Mesenchymal stem cell (in vitro differentiated cells and primary cell): ENCODE results near the gene FAM169A.
"Not testable (repeated sequence)": the region's sequence is repeated elsewhere in the genome, so short reads cannot be mapped to it uniquely, and the experiment has no call there.

ENCODE experiments used
- DNase-seq: peaks from one replicate; pipeline ENCODE4 v3.0.0-alpha.2; 2013
- H2AFZ ChIP-seq: one replicate; pipeline ENCODE4 v1.6.1; 2013; ENCODE audit warnings: low read depth, mild to moderate bottlenecking, control low read depth, inconsistent platforms, low read length, moderate library complexity
- H2AK5ac ChIP-seq: 2 replicates; pipeline ENCODE4 v1.6.1; 2013; ENCODE audit warnings: low read length, moderate library complexity, mild to moderate bottlenecking, inconsistent platforms; ENCODE audit not compliant: severe bottlenecking
- H2BK120ac ChIP-seq: one replicate; pipeline ENCODE4 v1.6.1; 2013; ENCODE audit warnings: low read depth, mild to moderate bottlenecking, inconsistent platforms, low read length, moderate library complexity
- H2BK12ac ChIP-seq, 2 experiments: one replicate each; pipeline ENCODE4 v1.6.1; 2013; ENCODE audit warnings: inconsistent platforms in 2 of 2, low read length in 2 of 2, mild to moderate bottlenecking in 2 of 2, moderate library complexity in 2 of 2, control low read depth in 1 of 2
- H2BK15ac ChIP-seq: one replicate; pipeline ENCODE4 v1.6.1; 2013; ENCODE audit warnings: mild to moderate bottlenecking, low read depth, inconsistent platforms; ENCODE audit not compliant: poor library complexity, severe bottlenecking
- H2BK5ac ChIP-seq: 2 replicates; pipeline ENCODE4 v1.6.1; 2013; ENCODE audit warnings: low read depth, mild to moderate bottlenecking, low read length, control low read depth, inconsistent platforms; ENCODE audit not compliant: poor library complexity, severe bottlenecking
- H3K14ac ChIP-seq, 2 experiments: one replicate each; pipeline ENCODE4 v1.6.1; 2013; ENCODE audit warnings: inconsistent platforms in 2 of 2, low read length in 2 of 2, control low read depth in 1 of 2, mild to moderate bottlenecking in 1 of 2, moderate library complexity in 1 of 2
- H3K18ac ChIP-seq, 2 experiments: one replicate each; pipeline ENCODE4 v1.6.1; 2013; ENCODE audit warnings: inconsistent platforms in 2 of 2, low read length in 2 of 2, control low read depth in 1 of 2, low read depth in 1 of 2, mild to moderate bottlenecking in 1 of 2
- H3K23ac ChIP-seq, 2 experiments: one replicate each; pipeline ENCODE4 v1.6.1; 2013; ENCODE audit warnings: inconsistent platforms in 2 of 2, low read length in 2 of 2, mild to moderate bottlenecking in 2 of 2, moderate library complexity in 2 of 2, control low read depth in 1 of 2
- H3K27ac ChIP-seq: 2 replicates; pipeline ENCODE4 v1.5.1; 2013; ENCODE audit warnings: mild to moderate bottlenecking, moderate library complexity, low read length, control low read depth, inconsistent platforms; ENCODE audit not compliant: poor library complexity, severe bottlenecking
- H3K27me3 ChIP-seq, 2 experiments: 2 replicates each; pipeline versions ENCODE4 v1.6.1 to v1.7.0; 2013; ENCODE audit warnings: low read length in 2 of 2, mild to moderate bottlenecking in 2 of 2, moderate library complexity in 2 of 2, control low read depth in 1 of 2, inconsistent platforms in 1 of 2; ENCODE audit not compliant: control insufficient read depth in 1 of 2, insufficient read depth in 1 of 2
- H3K36me3 ChIP-seq, 2 experiments: 2 replicates each; pipeline versions ENCODE4 v1.6.1 to v1.7.0; 2013; ENCODE audit warnings: low read length in 2 of 2, control low read depth in 1 of 2, inconsistent platforms in 1 of 2, low read depth in 1 of 2, mild to moderate bottlenecking in 1 of 2; ENCODE audit not compliant: insufficient read depth in 2 of 2, control insufficient read depth in 1 of 2
- H3K4ac ChIP-seq, 2 experiments: one replicate each; pipeline ENCODE4 v1.6.1; 2013; ENCODE audit warnings: inconsistent platforms in 2 of 2, low read length in 2 of 2, mild to moderate bottlenecking in 2 of 2, moderate library complexity in 2 of 2, control low read depth in 1 of 2, low read depth in 1 of 2
- H3K4me1 ChIP-seq: 2 replicates; pipeline ENCODE4 v1.6.1; 2013; ENCODE audit warnings: low read depth, low read length, control low read depth; ENCODE audit not compliant: control insufficient read depth, insufficient read depth
- H3K4me2 ChIP-seq: 2 replicates; pipeline ENCODE4 v1.6.1; 2013; ENCODE audit warnings: low read length, mild to moderate bottlenecking, inconsistent platforms; ENCODE audit not compliant: poor library complexity, severe bottlenecking
- H3K4me3 ChIP-seq, 2 experiments: 2 replicates each; pipeline versions ENCODE4 v1.5.1 to v1.7.0; 2013; ENCODE audit warnings: low read length in 2 of 2, mild to moderate bottlenecking in 2 of 2, control low read depth in 1 of 2, low read depth in 1 of 2; ENCODE audit not compliant: insufficient read depth in 1 of 2
- H3K79me1 ChIP-seq: replicated peaks from 2 replicates; pipeline ENCODE4 v1.6.1; 2013; ENCODE audit warnings: mild to moderate bottlenecking, control low read depth, low read length, inconsistent platforms; ENCODE audit not compliant: poor library complexity, severe bottlenecking
- H3K9ac ChIP-seq: 2 replicates; pipeline ENCODE4 v1.7.0; 2013; ENCODE audit warnings: mild to moderate bottlenecking, low read length, moderate library complexity
- H3K9me3 ChIP-seq: 2 replicates; pipeline ENCODE4 v1.7.0; 2013; ENCODE audit warnings: mild to moderate bottlenecking, low read length; ENCODE audit not compliant: control insufficient read depth
- H4K8ac ChIP-seq: one replicate; pipeline ENCODE4 v1.6.1; 2013; ENCODE audit warnings: inconsistent platforms, mild to moderate bottlenecking, low read length, moderate library complexity
- H4K91ac ChIP-seq: one replicate; pipeline ENCODE4 v1.6.1; 2013; ENCODE audit warnings: mild to moderate bottlenecking, low read length, inconsistent platforms
- WGBS: methylation state at CpG from one replicate; pipeline ENCODE4 v1.1.7; 2013; ENCODE audit warnings: mixed read lengths; 5-methylcytosine and 5-hydroxymethylcytosine counted together

Gene FAM169A

GRCh38 chr5:74801197-74801596 lies 65.0 kb downstream of the FAM169A start:
- no peak for DNase-seq
- Histone ChIP-seq H2BK5ac (no peak overlapping the region), H3K18ac (no peak overlapping the region), H3K9me3 (no peaks in the 10 kb centered on the region), H2AK5ac (no peak overlapping the region), H3K23ac (no peak overlapping the region), H2BK120ac (no peak overlapping the region), H3K36me3 (no peaks in the 10 kb centered on the region), H3K4me3 (no peak overlapping the region), H3K9ac (no peak overlapping the region), H3K4me2 (no peak overlapping the region), H4K91ac (no peak overlapping the region), H3K79me1 (no peaks in the 10 kb centered on the region), H3K4me1 (peaks cover 2% of the 10 kb centered on the region), H3K27me3 (no peaks in the 10 kb centered on the region), H2AFZ (no peak overlapping the region), H2BK12ac (no peak overlapping the region), H3K14ac (no peak overlapping the region), H2BK15ac (no peak overlapping the region), H3K27ac (no peak overlapping the region), H4K8ac (no peak overlapping the region), H3K4ac (no peak overlapping the region)
- WGBS, result no CpG with 5 or more reads among the region's 3 CpGs

GRCh38 chr5:74798977-74799911 lies 66.9 kb downstream of the FAM169A start:
- Histone ChIP-seq H3K4me1 (peaks cover 2% of the 10 kb centered on the region), H2BK5ac (no peak overlapping the region), H2BK12ac (no peak overlapping the region), H2AK5ac (no peak overlapping the region), H4K8ac (no peak overlapping the region), H3K27me3 (no peaks in the 10 kb centered on the region), H3K9ac (no peak overlapping the region), H2BK15ac (no peak overlapping the region), H4K91ac (no peak overlapping the region), H3K36me3 (no peaks in the 10 kb centered on the region), H2AFZ (no peak overlapping the region), H3K4me2 (no peak overlapping the region), H3K23ac (no peak overlapping the region), H2BK120ac (no peak overlapping the region), H3K18ac (no peak overlapping the region), H3K4me3 (no peak overlapping the region), H3K27ac (no peak overlapping the region), H3K79me1 (no peaks in the 10 kb centered on the region), H3K4ac (no peak overlapping the region), H3K14ac (no peak overlapping the region), H3K9me3 (no peaks in the 10 kb centered on the region)
- DNase-seq, result no peak
- WGBS, result 86% methylated on average over 21 of the region's 21 CpGs

- WGBS, result 93% methylated on average over 2 of the region's 3 CpGs
- H3K4me2 ChIP-seq, result not testable (repeated sequence)
These were observed 74.5 kb downstream of the FAM169A start for GRCh38 chr5:74791669-74792068.

DNA sequence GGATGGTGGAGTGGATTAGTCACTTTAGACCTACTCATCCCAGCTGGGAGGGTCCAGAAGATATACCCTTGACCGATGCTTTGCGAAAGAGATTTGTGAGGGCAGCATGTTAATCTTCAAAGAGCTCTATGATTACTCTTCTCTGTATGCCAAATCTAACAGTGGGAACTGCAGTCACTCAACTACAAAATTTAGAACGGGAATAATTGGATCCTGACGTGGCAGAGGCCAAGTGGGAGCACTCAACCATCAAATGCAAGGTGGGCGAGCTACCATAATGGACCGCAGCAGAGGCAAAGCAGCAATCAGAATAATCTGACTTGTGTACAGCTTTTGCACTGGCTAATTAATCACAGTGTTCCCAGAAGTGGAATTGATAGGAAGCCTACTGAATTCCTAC lies 78.8 kb downstream of the FAM169A start:
- peaks cover 3% of the 10 kb centered on the region for H3K9me3 ChIP-seq
- H3K18ac ChIP-seq, result no peak overlapping the region
- DNase-seq, result no peak
- H2AK5ac ChIP-seq, result no peak overlapping the region
- no peak overlapping the region for H4K91ac ChIP-seq
- no peak overlapping the region for H2BK120ac ChIP-seq
- no peaks in the 10 kb centered on the region for H3K79me1 ChIP-seq
- H3K27me3 ChIP-seq, result no peaks in the 10 kb centered on the region
- H4K8ac ChIP-seq, result no peak overlapping the region
- WGBS, result 95% methylated on average over 6 of the region's 6 CpGs
- no peak overlapping the region for H3K4me2 ChIP-seq
- H3K4ac ChIP-seq, result no peak overlapping the region
- H2AFZ ChIP-seq, result no peak overlapping the region
- H3K27ac ChIP-seq, result no peak overlapping the region
- H3K4me1 ChIP-seq, result no peaks in the 10 kb centered on the region
- no peaks in the 10 kb centered on the region for H3K36me3 ChIP-seq
- no peak overlapping the region for H2BK15ac ChIP-seq
- no peak overlapping the region for H2BK5ac ChIP-seq
- no peak overlapping the region for H3K14ac ChIP-seq
- no peak overlapping the region for H3K9ac ChIP-seq
- no peak overlapping the region for H3K23ac ChIP-seq
- no peak overlapping the region for H3K4me3 ChIP-seq
- H2BK12ac ChIP-seq, result no peak overlapping the region

More at GRCh38 chr5:74791669-74792068, 74.5 kb downstream of the FAM169A start:
- H3K36me3 ChIP-seq, H2AFZ ChIP-seq, H3K23ac ChIP-seq, H3K18ac ChIP-seq, H3K4me1 ChIP-seq, H2BK15ac ChIP-seq, H2AK5ac ChIP-seq, H3K9ac ChIP-seq, H2BK5ac ChIP-seq, H3K4ac ChIP-seq, H3K9me3 ChIP-seq, H3K79me1 ChIP-seq, H4K8ac ChIP-seq, H3K14ac ChIP-seq, H4K91ac ChIP-seq, DNase-seq, H3K27me3 ChIP-seq, H2BK12ac ChIP-seq, H2BK120ac ChIP-seq, H3K4me3 ChIP-seq, H3K27ac ChIP-seq: not testable (repeated sequence)
